LHCN-M2 (cell line): ENCODE data around the gene GBE1. TPM values are rescaled to one million over a fixed set of nuclear protein-coding genes. Genes with fewer than 3 reads are reported as not detected.

Experiments used
- DNase-seq: peaks from one replicate; pipeline ENCODE4 v3.0.0-alpha.2; 2012; ENCODE audit warnings: low read depth
- total RNA-seq: library from RNA; depleted of rRNA; stranded (reverse); fragments of >200 nt; gene quantifications from 2 replicates; pipeline ENCODE4 v1.2.3, GENCODE V29; 2014

The GBE1 gene
- total RNA-seq, 1 experiment from 2014 or later, result 145 TPM

DNA sequence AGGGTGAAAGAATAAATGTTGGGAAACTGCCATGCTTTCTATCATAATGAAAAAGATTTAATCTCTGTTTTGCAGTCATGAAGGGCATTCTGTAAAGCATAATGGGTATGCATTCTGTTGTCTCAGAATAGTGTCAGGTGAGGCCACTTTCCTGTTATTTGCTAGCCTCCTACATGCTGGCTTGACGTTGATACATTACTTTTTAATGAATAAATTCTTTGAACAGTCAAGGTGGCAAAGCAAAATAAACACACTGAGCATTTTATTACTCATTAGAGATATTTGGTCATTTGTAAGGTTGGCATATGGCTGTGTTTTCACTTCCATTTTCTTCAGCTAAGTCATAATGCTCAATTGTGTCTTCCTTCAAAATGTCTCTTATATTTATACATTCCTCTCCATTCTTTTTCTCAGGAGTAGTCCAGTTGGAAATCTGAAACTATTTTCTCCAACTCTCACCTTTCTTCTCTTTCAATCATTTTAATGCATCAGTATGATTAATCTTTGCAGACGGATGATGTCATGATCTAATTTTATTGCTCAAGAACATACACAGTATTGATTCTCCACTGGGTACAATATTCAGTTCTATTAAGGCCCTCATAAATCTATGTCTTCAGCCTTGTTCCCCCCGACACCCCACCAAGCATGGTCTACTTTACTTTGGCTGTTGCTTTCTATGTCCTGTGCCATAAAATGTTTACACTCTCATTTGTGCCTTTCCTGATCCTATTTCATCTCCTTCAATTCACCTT lies 290.7 kb downstream of the GBE1 start:
- DNase-seq, result no peak

DNA sequence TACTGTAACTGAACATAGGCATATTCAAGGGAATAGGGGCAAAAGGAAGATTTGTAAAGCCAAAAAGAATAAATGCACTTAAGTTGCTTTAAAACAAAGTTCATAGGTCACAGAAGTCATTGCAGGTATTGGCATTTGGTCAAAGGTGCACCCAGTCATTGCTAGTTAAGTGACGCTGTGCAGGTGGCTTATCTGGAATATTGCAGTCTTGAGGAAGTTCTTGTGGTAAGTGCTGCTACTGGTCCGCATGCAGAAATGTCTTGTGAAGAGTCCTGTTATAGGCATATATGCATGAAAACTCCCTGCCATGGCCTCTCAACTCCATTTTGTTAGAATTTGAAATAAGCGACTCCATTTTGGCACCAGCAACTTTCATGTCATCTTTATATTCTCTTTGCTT lies 293.1 kb downstream of the GBE1 start:
- no peak for DNase-seq

DNA sequence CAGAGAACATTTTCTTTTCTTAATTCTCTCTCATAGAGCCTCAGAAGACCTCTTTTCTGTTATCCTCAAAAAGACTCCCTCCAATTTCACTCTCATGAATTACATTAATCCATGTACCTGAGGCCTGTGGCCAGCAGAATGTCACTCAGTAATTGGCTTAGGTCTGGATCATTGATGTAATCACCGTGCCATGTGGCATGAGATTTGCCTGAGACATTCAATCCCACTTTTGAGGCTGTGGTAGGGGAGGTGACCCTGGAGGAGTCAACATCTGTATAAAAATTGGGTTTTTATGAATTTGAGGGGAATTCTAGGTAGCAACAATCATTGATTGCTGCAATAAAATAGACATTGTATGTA lies 295.3 kb downstream of the GBE1 start:
- DNase-seq, result no peak

DNA sequence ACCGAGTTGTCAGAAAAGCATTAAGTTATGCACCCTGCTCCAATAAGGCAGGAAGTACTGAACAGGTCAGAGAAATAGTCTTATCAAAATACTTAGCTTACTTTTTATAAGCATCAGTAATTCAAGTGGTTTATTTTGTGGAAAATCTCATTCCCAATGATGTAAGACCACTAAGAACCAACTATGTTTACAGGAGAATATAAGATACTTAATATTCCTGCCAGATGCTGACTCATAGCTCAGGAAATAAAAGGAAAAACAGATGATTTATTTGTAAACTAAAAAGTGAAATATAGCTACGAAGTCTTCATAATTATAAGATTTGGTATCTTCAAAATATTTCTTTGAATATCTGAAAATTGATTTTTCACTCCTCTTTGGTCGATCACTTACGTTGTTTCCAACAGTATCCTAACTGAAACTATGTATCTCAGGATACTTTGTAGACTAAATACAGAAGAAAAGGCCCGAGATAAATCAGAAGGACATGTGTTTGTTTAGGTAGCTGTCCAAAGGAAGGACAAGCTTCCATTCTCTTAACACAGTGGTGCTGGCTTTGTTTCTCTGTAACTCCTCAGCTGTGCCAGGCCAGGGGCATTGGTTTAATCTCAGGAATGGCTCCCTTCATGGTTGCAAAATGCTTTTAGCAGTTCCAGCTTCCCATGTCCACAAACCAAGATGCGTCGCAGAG lies 295.8 kb downstream of the GBE1 start:
- DNase-seq, result peak; percentile 17

DNA sequence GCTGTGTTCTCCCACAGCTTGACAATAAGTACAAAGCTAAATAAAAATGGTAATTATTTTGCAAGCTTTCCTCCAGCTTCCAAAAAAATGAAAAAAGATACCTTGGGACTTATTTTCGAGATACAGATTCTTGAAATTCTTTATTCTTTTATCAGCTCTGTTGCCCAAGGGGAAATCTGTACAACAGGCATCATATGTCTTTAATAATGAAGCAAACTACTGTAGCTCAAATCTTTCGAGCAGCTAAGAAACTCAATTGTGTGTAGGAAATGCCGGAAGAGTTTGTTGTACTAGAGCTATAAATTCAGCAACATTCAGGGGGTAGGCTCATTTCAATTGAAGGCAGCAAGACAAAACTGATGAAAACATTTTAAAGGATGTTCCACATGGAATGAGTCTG lies 297.7 kb downstream of the GBE1 start:
- no peak for DNase-seq

DNA sequence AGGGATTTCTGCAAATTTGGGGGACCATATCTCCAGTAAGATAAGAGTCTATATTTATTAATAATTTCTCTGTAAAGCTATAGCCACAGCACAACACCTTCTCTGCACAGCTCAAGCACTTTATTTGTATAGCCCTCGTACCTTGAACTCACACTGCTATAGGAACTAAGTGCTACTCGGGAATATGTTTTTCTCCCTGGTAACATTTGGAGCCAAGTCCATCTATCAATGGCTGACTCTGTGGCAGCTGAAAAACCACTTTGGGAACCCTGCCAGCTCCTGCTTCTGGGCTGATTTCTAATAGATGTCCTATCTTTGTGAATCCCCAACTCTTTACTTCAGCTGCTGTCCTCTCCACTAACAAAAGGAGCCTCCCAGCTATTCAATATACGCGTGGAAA lies 298.5 kb downstream of the GBE1 start:
- peak; percentile 9 for DNase-seq

DNA sequence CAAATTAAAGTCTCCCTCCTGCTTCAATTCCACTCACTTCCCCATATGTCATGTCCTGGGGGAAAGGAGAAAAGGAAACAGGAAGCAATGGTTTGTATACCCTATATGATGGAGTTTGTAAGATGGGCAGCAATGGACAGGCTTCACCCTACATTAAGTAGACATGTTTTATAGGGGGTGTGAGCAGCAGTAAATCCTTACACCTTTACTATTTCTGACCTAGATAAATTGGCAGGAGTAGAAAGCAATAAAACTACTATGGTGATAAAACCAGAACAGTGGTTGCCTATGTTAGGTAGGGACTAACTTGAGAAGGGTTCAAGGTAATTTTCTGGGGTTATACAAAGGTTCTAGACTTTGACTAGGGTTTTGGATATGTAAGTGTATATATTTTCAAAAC lies 301.7 kb downstream of the GBE1 start:
- DNase-seq, result no peak

DNA sequence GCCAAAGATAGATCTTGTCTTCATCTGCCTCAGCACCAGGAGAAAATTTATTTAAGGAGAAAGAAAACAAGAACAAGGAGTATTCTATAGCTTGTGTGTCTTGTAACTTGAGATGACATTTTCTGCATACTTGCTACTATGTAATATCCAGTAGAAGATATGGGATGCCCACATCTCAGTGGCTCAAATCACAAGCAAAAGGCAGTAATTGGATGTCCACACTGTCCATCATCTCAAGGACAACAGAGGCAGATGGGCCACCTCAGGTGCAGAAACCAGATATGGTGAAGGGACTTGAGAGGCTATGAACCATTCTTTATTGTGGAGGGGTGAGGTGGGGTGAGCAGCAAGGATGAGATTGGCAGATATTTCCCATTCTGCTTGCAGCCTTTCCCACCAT lies 309.0 kb downstream of the GBE1 start:
- DNase-seq, result no peak

DNA sequence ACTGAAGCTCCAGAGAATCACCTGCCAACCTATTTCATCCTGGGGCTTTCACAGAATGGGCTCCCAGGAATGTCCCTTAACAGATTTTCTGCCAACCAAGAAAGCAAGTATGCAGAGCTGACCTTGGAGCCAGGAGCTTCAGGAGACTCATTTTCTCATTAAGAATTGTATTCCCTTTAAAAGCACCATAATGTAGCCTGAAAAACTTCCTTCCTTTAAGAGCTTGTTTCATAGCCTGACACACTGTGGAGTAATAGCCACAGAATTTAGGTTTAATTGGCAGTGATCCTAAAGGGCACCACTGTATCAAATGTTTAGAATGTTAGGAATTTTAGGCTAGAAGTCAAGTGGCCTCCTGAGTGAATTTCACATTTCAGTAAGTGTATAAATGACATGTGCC lies 309.8 kb downstream of the GBE1 start:
- DNase-seq, result peak; percentile 5

DNA sequence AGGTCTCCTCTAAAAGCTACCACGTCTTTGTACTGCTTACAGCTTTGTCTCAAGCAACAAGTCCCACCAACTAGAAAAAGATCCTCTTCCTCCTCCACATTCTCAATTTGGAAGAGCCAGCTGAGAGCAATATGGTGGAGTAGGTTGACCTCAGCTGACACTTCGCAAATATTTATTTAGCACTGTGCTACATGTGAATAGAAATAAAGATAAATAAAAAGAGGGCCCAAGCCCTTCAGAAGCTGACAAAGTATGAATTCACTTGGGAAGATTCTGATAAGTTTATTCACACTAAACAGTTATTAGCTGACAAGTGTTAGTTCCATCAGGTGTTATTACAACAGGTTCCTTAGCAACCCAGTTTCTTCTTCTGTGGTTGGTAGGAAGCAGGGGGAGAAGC lies 310.3 kb downstream of the GBE1 start:
- DNase-seq, result no peak

DNA sequence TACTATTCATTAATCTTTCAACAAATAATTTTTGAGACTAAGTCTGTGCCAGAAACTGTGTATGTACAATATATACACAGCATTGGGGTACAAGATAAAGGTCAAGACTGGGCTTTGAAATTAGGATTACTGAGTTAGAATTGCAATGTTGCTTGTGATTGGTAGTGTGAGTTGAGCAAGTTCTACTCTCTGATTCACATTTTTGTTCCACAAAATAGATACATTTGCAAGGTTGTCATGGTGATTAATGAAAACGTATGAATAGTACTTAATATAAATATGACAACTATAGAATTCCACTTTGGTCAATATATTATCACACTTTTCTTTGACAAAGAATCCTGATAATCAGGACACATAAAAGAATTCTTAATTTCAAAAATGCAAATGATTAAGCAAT lies 314.6 kb downstream of the GBE1 start:
- DNase-seq, result no peak

DNA sequence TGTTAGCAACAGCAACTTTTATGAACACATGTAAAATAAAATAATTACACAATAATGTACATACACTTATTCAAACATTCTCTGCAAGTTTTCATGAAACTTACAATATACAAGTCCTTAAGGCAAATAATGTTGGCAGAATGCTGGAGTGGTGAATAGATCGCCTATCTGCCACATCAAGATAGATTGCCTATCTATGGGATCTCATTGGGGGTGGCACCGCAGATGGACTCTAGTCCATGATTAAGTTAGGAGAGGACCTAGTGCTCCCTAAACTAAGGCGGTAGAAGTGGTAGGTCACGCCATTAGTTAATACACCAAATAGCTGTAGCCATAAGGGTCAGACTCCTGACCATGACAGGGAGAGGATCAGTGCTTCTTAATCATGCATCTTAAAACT lies 315.7 kb downstream of the GBE1 start:
- no peak for DNase-seq

DNA sequence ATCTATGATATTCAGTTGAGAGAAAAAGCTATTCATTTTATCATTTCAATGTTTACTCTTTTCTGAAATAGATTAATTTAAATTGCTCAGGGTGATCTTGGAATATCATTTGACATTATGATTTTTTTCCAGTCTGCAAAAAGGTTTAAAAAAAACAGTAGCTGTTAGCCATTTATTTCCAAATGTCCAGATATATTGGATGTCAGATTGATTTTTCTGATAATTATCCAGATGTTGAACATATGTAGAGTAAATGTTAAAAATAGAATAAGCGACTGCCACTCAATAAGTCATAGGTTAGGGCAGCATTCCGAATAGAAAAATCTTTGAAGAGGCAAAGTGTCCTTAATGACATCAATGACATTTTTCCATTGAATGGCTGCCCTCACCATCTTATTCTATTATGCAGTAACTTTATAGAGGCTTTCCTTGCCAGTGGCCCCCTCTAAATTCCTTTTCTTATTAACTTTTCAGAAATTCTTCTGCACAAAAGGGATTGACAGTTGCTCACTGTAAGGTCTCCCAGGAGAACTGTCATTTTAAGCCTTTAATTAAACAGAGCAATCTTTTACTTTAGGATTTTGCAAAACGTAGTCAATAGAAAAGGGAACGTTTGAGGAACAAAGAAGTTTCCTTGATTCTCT lies 316.5 kb downstream of the GBE1 start:
- no peak for DNase-seq

DNA sequence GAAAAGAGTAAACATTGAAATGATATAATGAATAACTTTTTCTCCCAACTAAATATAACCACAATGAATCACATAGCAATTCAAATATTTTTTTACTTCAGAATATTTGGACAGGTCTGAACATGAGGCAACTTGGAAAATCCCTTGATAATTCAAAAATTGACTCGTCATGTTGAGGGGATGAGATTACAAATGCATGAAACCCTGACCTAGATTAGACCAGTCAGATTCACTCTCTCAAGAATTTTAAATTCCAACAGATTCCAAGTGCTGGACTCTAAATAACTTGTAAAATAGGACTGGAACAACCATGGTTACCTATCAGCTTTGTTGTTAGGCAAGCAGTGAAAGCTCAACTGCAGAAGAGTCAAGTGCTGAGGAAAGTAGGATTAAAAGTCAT lies 317.5 kb downstream of the GBE1 start:
- peak; percentile 70 for DNase-seq

DNA sequence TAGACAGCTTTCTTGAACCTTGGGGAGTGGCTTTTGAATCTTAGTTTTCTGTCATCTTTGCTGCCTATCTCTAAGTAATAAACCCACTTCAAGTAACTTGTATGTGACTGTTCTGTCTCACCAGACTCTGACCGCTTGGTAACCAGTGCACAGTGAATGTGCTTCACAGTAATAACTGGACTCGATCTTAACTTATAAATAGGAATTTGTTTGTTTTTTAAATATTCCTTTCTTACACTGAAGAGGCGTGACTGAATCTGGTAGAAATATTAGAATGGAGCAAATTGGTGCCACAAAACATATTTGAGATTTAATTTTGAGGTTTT lies 318.0 kb downstream of the GBE1 start:
- DNase-seq, result no peak

DNA sequence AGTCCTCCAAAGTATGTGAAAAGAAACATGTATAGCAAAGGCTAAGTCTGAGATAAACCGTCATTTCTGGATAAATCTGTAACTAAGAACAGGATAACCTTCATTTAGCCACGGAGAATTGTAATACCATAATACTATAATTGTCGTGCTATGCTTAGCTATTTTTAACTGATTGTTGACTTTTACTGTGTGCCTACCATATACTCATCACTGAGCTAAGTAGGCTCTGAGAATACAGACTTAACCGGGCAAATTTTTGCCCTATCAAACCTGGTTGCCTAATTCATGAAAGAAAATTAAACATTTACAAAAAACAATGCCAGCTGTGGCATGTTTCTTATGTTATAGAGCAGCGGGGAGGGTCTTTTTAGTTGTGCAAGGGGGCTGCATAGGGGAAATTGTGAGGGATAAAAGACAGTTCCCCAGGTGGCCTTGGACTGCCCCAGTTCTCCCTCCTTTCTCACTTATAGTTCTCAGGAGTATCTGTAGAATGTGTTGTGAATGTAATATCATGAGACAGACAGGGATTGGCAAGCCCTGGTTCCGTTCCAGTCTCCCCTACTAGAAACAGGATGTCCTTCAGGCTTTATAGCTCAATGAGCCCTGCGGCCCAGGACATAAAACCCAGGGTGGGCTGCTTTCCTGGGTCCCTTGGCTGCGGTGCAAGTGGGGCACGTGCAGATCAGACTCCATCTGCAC lies 318.5 kb downstream of the GBE1 start:
- DNase-seq, result no peak

DNA sequence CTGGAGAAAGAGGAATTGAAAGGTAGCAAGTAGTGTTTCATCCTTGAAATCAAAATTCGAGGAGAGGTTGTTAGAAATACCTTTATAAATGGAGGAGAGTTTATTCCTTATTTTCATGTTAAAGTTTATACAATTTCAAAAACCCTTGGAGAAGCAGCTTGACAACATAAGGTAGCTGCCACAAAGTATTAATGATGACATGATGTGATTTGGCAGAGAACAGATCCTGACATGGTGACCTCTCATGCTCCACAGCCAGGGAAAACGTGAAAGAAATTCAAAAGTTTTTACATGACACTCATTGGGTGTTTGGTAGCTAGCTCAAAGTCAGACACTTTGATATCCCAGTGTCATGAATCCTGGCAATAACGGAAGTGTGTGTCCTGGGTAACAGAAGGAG lies 320.8 kb downstream of the GBE1 start:
- DNase-seq, result no peak
